ENCODE results near the gene TEC.

Gene TEC

DNA sequence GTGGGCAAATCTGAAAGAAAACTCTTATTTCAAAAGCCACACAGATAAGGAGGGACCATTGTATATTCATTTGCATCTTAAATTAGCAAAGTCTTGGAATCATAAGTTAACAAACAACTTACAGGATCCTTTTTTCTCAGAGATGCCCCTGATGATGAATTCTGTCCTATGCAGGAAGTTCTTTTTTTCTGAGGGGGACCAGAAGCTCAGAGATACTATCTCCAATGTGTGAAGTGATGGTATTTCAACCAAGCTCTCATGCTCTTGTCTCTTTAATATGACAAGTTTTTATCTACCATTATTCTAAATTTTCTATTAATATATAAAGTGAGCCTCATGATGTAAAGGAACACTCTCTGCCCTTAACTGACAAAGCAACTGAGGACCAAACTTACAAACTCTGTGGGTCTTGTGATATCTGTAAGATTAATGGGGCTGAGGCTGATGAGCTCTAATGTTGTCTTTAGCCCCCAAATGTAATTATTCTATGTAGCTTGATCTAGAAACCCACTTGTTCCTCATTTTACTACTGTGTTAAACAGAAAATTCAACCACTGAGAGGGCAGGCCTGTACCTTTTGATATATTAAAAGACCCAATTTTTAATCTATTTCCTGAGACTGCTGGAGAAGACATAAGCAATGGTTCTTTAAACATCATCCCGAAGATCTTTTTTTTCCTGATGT is 27.0 kb downstream of the TEC start:
- H3K9me3 ChIP-seq (ENCODE audit: control insufficient read depth, low read length): no peaks in the 10 kb centered on the region
- no peaks in the 10 kb centered on the region for H3K36me3 ChIP-seq (ENCODE audit: control insufficient read depth, insufficient read depth, low read length)
- 90% methylated on average over 1 of the region's 1 CpG; no CpG with 5 or more reads in 1 of the 2 experiments for WGBS, 2 experiments (ENCODE audit: insufficient coverage in 2 of 2)
- no peak overlapping the region for H3K27ac ChIP-seq (ENCODE audit: low read depth, low read length, severe bottlenecking)
- H3K4me1 ChIP-seq (ENCODE audit: control insufficient read depth, insufficient read depth, low read length, poor library complexity, severe bottlenecking): no peaks in the 10 kb centered on the region
- no peak overlapping the region for H3K4me3 ChIP-seq (ENCODE audit: extremely low read depth, insufficient read depth, low read length, poor library complexity, severe bottlenecking)

- no peaks in the 10 kb centered on the region for H3K36me3 ChIP-seq (ENCODE audit: control insufficient read depth, insufficient read depth, low read length)
- no peaks in the 10 kb centered on the region for H3K9me3 ChIP-seq (ENCODE audit: control insufficient read depth, low read length)
- no peaks in the 10 kb centered on the region for H3K4me1 ChIP-seq (ENCODE audit: control insufficient read depth, insufficient read depth, low read length, poor library complexity, severe bottlenecking)
- no peak overlapping the region for H3K27ac ChIP-seq (ENCODE audit: low read depth, low read length, severe bottlenecking)
- 67 to 100% methylated on average over 1 of the region's 2 CpGs for WGBS, 2 experiments (ENCODE audit: insufficient coverage in 2 of 2)
- no peak overlapping the region for H3K4me3 ChIP-seq (ENCODE audit: extremely low read depth, insufficient read depth, low read length, poor library complexity, severe bottlenecking)
These were observed 27.9 kb downstream of the TEC start for GRCh38 chr4:48241731-48242130.

- no peaks in the 10 kb centered on the region for H3K36me3 ChIP-seq (ENCODE audit: control insufficient read depth, insufficient read depth, low read length)
- 95 to 100% methylated on average over 2 to 3 of the region's 4 CpGs for WGBS, 2 experiments (ENCODE audit: insufficient coverage in 2 of 2)
- H3K9me3 ChIP-seq (ENCODE audit: control insufficient read depth, low read length): no peaks in the 10 kb centered on the region
These were observed 31.5 kb downstream of the TEC start for GRCh38 chr4:48237996-48238645.

GRCh38 chr4:48235050-48235449 is 34.6 kb downstream of the TEC start:
- H3K36me3 ChIP-seq (ENCODE audit: control insufficient read depth, insufficient read depth, low read length): no peaks in the 10 kb centered on the region
- H3K4me1 ChIP-seq (ENCODE audit: control insufficient read depth, insufficient read depth, low read length, poor library complexity, severe bottlenecking): no peaks in the 10 kb centered on the region
- no peak overlapping the region for H3K27ac ChIP-seq (ENCODE audit: low read depth, low read length, severe bottlenecking)
- WGBS, 2 experiments (ENCODE audit: insufficient coverage in 2 of 2): 86% methylated on average over 1 of the region's 1 CpG; no CpG with 5 or more reads in 1 of the 2 experiments
- no peak overlapping the region for H3K4me3 ChIP-seq (ENCODE audit: extremely low read depth, insufficient read depth, low read length, poor library complexity, severe bottlenecking)
- no peaks in the 10 kb centered on the region for H3K9me3 ChIP-seq (ENCODE audit: control insufficient read depth, low read length)

More at GRCh38 chr4:48237996-48238645, 31.5 kb downstream of the TEC start:
- Histone ChIP-seq H3K27ac (ENCODE audit: low read depth, low read length, severe bottlenecking) (no peak overlapping the region), H3K4me1 (ENCODE audit: control insufficient read depth, insufficient read depth, low read length, poor library complexity, severe bottlenecking) (no peaks in the 10 kb centered on the region), H3K4me3 (ENCODE audit: extremely low read depth, insufficient read depth, low read length, poor library complexity, severe bottlenecking) (no peak overlapping the region)

DNA sequence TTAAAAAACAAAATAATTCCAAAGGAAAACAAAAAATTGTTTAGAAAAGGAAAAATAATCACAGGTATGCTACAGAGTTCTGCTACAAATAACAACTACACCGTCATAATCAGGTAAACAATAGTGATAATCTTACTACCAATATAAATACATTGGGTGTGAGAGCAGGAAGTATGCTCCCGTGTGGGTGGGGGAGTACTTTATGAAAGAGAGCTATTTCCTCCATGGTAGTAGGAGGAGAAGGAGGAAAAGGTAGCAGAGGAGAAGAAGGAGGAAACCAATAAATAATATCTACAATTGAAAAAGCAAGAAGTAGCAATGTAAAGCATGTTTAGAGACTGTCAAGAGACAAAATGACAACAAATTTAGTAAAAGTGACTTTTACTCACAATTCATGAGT is 35.1 kb downstream of the TEC start:
- Histone ChIP-seq H3K9me3 (ENCODE audit: control insufficient read depth, low read length) (no peaks in the 10 kb centered on the region), H3K4me1 (ENCODE audit: control insufficient read depth, insufficient read depth, low read length, poor library complexity, severe bottlenecking) (no peaks in the 10 kb centered on the region), H3K27ac (ENCODE audit: low read depth, low read length, severe bottlenecking) (no peak overlapping the region), H3K4me3 (ENCODE audit: extremely low read depth, insufficient read depth, low read length, poor library complexity, severe bottlenecking) (no peak overlapping the region), H3K36me3 (ENCODE audit: control insufficient read depth, insufficient read depth, low read length) (no peaks in the 10 kb centered on the region)
- no CpG with 5 or more reads among the region's 2 CpGs for WGBS, 2 experiments (ENCODE audit: insufficient coverage in 2 of 2)

DNA sequence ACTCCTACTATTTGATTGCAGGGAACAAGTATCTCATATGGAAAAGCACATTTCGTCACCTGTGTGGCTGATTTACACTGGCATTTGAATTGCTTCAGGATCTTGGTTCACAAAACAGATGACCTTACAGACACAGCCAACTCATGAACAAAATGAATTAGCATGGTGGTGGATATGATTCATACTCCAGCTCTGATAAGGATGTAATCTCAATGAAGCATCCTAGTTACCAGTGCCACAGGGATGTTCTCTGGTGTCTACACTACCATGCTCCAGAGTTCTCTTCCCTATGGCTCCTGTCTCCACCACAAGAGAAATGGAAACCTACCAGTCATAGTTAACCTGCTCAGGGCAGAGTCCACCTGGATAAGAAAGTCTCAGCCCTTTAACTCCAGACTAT is 40.7 kb downstream of the TEC start:
- H3K4me1 ChIP-seq (ENCODE audit: control insufficient read depth, insufficient read depth, low read length, poor library complexity, severe bottlenecking): no peaks in the 10 kb centered on the region
- H3K4me3 ChIP-seq (ENCODE audit: extremely low read depth, insufficient read depth, low read length, poor library complexity, severe bottlenecking): no peak overlapping the region
- H3K27ac ChIP-seq (ENCODE audit: low read depth, low read length, severe bottlenecking): no peak overlapping the region
- H3K36me3 ChIP-seq (ENCODE audit: control insufficient read depth, insufficient read depth, low read length): no peaks in the 10 kb centered on the region
- no peaks in the 10 kb centered on the region for H3K9me3 ChIP-seq (ENCODE audit: control insufficient read depth, low read length)
- WGBS, 2 experiments (ENCODE audit: insufficient coverage in 2 of 2): 100% methylated on average over 1 of the region's 1 CpG

- Histone ChIP-seq H3K4me1 (ENCODE audit: control insufficient read depth, insufficient read depth, low read length, poor library complexity, severe bottlenecking) (no peaks in the 10 kb centered on the region), H3K9me3 (ENCODE audit: control insufficient read depth, low read length) (no peaks in the 10 kb centered on the region), H3K36me3 (ENCODE audit: control insufficient read depth, insufficient read depth, low read length) (no peaks in the 10 kb centered on the region), H3K4me3 (ENCODE audit: extremely low read depth, insufficient read depth, low read length, poor library complexity, severe bottlenecking) (no peak overlapping the region), H3K27ac (ENCODE audit: low read depth, low read length, severe bottlenecking) (no peak overlapping the region)
- WGBS, 2 experiments (ENCODE audit: insufficient coverage in 2 of 2): no CpG with 5 or more reads among the region's 4 CpGs
These were observed 42.0 kb downstream of the TEC start for GRCh38 chr4:48227662-48228061.

DNA sequence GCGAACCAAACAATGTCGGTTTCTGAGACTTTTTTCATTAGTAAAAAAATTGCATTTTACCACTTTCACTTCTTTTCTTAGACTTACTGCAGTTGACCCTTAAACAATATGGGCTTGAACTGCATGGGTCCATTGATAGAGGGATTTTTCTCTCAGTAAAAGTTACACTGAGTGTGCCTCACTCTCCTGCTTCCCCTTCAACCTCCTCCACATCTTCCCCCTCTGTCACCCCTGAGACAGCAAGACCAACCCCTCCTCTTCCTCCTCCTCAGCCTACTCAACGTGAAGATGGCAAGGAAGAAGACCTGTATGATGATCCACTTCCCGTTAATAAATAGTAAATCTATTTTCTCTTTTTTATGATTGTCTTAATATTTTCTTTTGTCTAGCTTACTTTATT is 43.4 kb downstream of the TEC start:
- Histone ChIP-seq H3K9me3 (ENCODE audit: control insufficient read depth, low read length) (no peaks in the 10 kb centered on the region), H3K4me1 (ENCODE audit: control insufficient read depth, insufficient read depth, low read length, poor library complexity, severe bottlenecking) (no peaks in the 10 kb centered on the region), H3K36me3 (ENCODE audit: control insufficient read depth, insufficient read depth, low read length) (no peaks in the 10 kb centered on the region), H3K4me3 (ENCODE audit: extremely low read depth, insufficient read depth, low read length, poor library complexity, severe bottlenecking) (no peak overlapping the region), H3K27ac (ENCODE audit: low read depth, low read length, severe bottlenecking) (no peak overlapping the region)
- WGBS, 2 experiments (ENCODE audit: insufficient coverage in 2 of 2): no CpG with 5 or more reads among the region's 4 CpGs

DNA sequence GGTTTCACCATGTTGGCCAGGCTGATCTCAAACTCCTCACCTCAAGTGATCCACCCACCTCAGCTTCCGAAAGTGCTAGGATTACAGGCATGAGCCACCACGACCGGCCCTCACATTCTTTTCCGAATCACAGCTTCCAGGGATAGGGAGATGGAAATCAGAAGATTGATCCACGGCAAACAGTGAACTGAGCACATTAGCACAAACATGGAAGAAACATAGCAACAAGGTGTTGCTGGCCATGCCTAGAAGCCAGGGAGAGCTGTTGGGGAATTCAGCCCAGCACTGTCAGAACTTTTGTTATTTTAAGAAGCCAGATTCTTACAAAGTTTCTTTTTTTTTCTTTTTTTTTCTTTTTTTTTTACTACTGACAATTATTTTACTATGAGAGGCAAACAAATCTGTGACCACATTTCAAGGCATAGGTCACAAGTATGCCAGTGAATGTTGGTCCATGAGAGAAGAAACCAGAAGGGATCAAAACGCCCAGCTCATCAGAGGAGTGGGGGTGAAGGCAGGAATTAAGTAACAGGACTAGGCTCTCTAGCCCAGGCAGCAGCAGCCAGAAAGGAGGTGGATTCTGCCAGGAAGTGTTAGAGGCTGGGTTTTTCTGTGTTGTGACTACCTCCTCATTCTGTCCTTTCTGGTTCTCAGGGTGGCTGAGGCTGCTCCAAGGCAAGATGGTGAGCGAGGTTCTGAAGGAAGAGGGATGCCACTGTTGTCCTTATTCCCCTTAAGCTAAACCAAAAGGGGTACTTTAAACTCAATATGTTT is 44.1 kb downstream of the TEC start:
- no peaks in the 10 kb centered on the region for H3K4me1 ChIP-seq (ENCODE audit: control insufficient read depth, insufficient read depth, low read length, poor library complexity, severe bottlenecking)
- no peaks in the 10 kb centered on the region for H3K36me3 ChIP-seq (ENCODE audit: control insufficient read depth, insufficient read depth, low read length)
- no peaks in the 10 kb centered on the region for H3K9me3 ChIP-seq (ENCODE audit: control insufficient read depth, low read length)
- no peak overlapping the region for H3K4me3 ChIP-seq (ENCODE audit: extremely low read depth, insufficient read depth, low read length, poor library complexity, severe bottlenecking)
- WGBS, 2 experiments (ENCODE audit: insufficient coverage in 2 of 2): 78 to 87% methylated on average over 4 to 5 of the region's 7 CpGs
- H3K27ac ChIP-seq (ENCODE audit: low read depth, low read length, severe bottlenecking): no peak overlapping the region

DNA sequence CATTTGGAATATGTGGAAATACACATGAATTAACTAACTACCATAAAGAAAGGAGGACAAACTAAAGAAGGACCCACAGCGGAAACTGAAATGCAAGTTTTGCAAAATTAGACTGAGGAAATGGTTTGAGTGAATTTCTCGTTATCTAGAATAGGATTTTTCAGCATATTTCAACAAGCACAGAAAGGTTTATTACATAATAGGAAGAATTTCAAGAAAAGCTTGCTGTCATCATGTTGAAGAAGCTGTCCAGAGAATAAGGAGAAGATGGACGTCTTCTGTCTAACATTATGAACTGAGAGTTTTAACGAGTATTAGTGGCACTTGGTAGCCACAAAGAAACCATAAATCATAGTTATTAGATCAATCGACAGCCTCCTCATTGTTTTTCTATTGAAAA is 45.0 kb downstream of the TEC start:
- WGBS, 2 experiments (ENCODE audit: insufficient coverage in 2 of 2): no CpG with 5 or more reads among the region's 5 CpGs
- Histone ChIP-seq H3K36me3 (ENCODE audit: control insufficient read depth, insufficient read depth, low read length) (no peaks in the 10 kb centered on the region), H3K4me1 (ENCODE audit: control insufficient read depth, insufficient read depth, low read length, poor library complexity, severe bottlenecking) (no peaks in the 10 kb centered on the region), H3K27ac (ENCODE audit: low read depth, low read length, severe bottlenecking) (no peak overlapping the region), H3K9me3 (ENCODE audit: control insufficient read depth, low read length) (no peaks in the 10 kb centered on the region), H3K4me3 (ENCODE audit: extremely low read depth, insufficient read depth, low read length, poor library complexity, severe bottlenecking) (no peak overlapping the region)
